ENCODE measurements around the gene SFXN3. TPM values are rescaled to one million over a fixed set of nuclear protein-coding genes. Genes with fewer than 3 reads are reported as not detected.

The SFXN3 gene
- total and polyA plus RNA-seq, 2 of the 8 experiments (the other 6 are each of a cell fraction or from before 2014, with no cell fraction given): 2.6 to 2.8 TPM

GRCh38 chr10:100986623-100986951 is 44.4 kb upstream of the SFXN3 start:
- H4K5ac ChIP-seq (ENCODE audit: insufficient read length, low read depth, low read length): no peak overlapping the region
- H3K18ac ChIP-seq (ENCODE audit: extremely low read depth, low read length): no peak overlapping the region
- H4K20me1 ChIP-seq (replicated peaks in 1 of 2; ENCODE audit: control insufficient read depth in 1 of 2, insufficient read depth in 2 of 2, low read length in 2 of 2): peaks cover 7 to 18% of the 10 kb centered on the region in 2 experiments
- H3K27me3 ChIP-seq (replicated peaks in 1 of 4; ENCODE audit: control insufficient read depth in 3 of 4, extremely low read depth in 1 of 4, insufficient read depth in 3 of 4, low read length in 3 of 4): no peaks in the 10 kb centered on the region
- no peak overlapping the region for H3K27ac ChIP-seq (ENCODE audit: low read depth, low read length)
- no peak overlapping the region; the same call in 1 of the 2 replicates for H2AFZ ChIP-seq (ENCODE audit: low read length)
- peak overlapping the region; percentile 97; the same call in 1 of the 2 replicates for H4K8ac ChIP-seq (ENCODE audit: extremely low read depth, insufficient read depth, low read length)
- H3K9ac ChIP-seq (replicated peaks in 1 of 4; ENCODE audit: extremely low read depth in 1 of 4, low read depth in 3 of 4, low read length in 3 of 4): peak overlapping the region; percentile 43 to 83 (median 75); a peak in 6 of 7 replicates
- H2AK5ac ChIP-seq (ENCODE audit: low read depth, low read length): no peak overlapping the region
- no peak overlapping the region for H3K4ac ChIP-seq (replicated peaks; ENCODE audit: insufficient read length, low read depth, low read length)
- peak overlapping the region; percentile 96 for H2BK5ac ChIP-seq (ENCODE audit: low read depth, low read length)
- no peak for DNase-seq (ENCODE audit: low read depth in 1 of 2, low spot score in 2 of 2)
- no peak for TF ChIP-seq MAFK (IDR thresholded peaks at IDR 0.05; ENCODE audit: low read depth, low read length)
- TF ChIP-seq CEBPB (IDR thresholded peaks at IDR 0.05; ENCODE audit: low read depth, low read length): no peak
- TF ChIP-seq ATF2 (IDR thresholded peaks at IDR 0.05; ENCODE audit: low read length): no peak
- TF ChIP-seq CBX8 (IDR thresholded peaks at IDR 0.05; ENCODE audit: borderline replicate concordance, low read depth, low read length): no peak
- no peak for TF ChIP-seq NANOG (IDR thresholded peaks at IDR 0.05; ENCODE audit: insufficient read depth, low read depth, low read length, poor library complexity, severe bottlenecking)
- TF ChIP-seq ATF3 (IDR thresholded peaks at IDR 0.05; ENCODE audit: insufficient read depth, low read depth, low read length): no peak
- no peak for TF ChIP-seq CHD2 (IDR thresholded peaks at IDR 0.05; ENCODE audit: low read length)
- no peak for TF ChIP-seq KDM4A (IDR thresholded peaks at IDR 0.05; ENCODE audit: low read depth, low read length, severe bottlenecking)
- TF ChIP-seq GTF2F1 (IDR thresholded peaks at IDR 0.05; ENCODE audit: borderline replicate concordance, low read depth, low read length): no peak
- TF ChIP-seq SP4 (IDR thresholded peaks at IDR 0.05; ENCODE audit: low read length): no peak
- no peak for TF ChIP-seq EGR1 (IDR thresholded peaks at IDR 0.05; ENCODE audit: borderline replicate concordance, low read depth, low read length)
- peak overlapping the region; percentile 68 to 92 (median 80) for H3K4me3 ChIP-seq (ENCODE audit: extremely low read depth in 1 of 4, insufficient read depth in 2 of 4, low read depth in 3 of 4, low read length in 4 of 4)
- H3K79me1 ChIP-seq (ENCODE audit: low read depth, low read length): peaks cover 15% of the 10 kb centered on the region
- CTCF ChIA-PET (ENCODE audit: partially characterized antibody): interaction anchor here (0.6 to 26.8 kb wide), 9 partner anchors 8 to 286 kb away, joined by 3 to 464 read pairs (median 4); partner anchors contain the start of gene SEMA4G
- peaks cover 0 to 12% (median 5%) of the 10 kb centered on the region in 4 experiments; a peak in 4 of 7 replicates for H3K4me1 ChIP-seq (replicated peaks in 1 of 4; ENCODE audit: control insufficient read depth in 3 of 4, insufficient read depth in 4 of 4, low read length in 3 of 4)
- no peak overlapping the region for H3K14ac ChIP-seq (ENCODE audit: insufficient read length)
- H3K4me2 ChIP-seq (ENCODE audit: insufficient read depth in 1 of 2, low read depth in 2 of 2, low read length in 2 of 2): peak overlapping the region; percentile 85 to 98
- H3K79me2 ChIP-seq (ENCODE audit: control insufficient read depth in 1 of 2, insufficient read depth in 2 of 2, low read length in 2 of 2): peaks cover 17 to 51% of the 10 kb centered on the region in 2 experiments
- no peak for FAIRE-seq
- no peak overlapping the region for H2BK20ac ChIP-seq (ENCODE audit: low read length)
- peaks cover 9% of the 10 kb centered on the region; the same call in 1 of the 2 replicates for H3K23me2 ChIP-seq (ENCODE audit: low read depth, low read length)
- H3K9me3 ChIP-seq (ENCODE audit: insufficient read depth in 2 of 2, low read depth in 1 of 2, low read length in 1 of 2): no peaks in the 10 kb centered on the region
- H2BK12ac ChIP-seq (ENCODE audit: low read depth, low read length): no peak overlapping the region
- H2BK15ac ChIP-seq (ENCODE audit: low read length): no peak overlapping the region
- peak overlapping the region; percentile 23 for H3K56ac ChIP-seq (replicated peaks; ENCODE audit: insufficient read length, low read depth, low read length)
- H3K36me3 ChIP-seq (ENCODE audit: control insufficient read depth in 2 of 4, insufficient read depth in 4 of 4, low read length in 3 of 4): peaks cover 14 to 33% (median 26%) of the 10 kb centered on the region in 4 experiments
- 24% methylated on average over 17 of the region's 17 CpGs; no CpG with 5 or more reads in 1 of the 2 experiments for WGBS, 2 experiments (ENCODE audit: extremely low coverage in 1 of 2, insufficient coverage in 1 of 2, insufficient read length in 1 of 2, insufficient replicate concordance in 2 of 2, low coverage in 1 of 2, low lambda C conversion rate in 2 of 2, missing lambda C conversion rate in 1 of 2)
- H2BK120ac ChIP-seq (replicated peaks; ENCODE audit: low read depth, low read length): no peak overlapping the region
- no peak overlapping the region for H4K91ac ChIP-seq (replicated peaks; ENCODE audit: insufficient read length, low read length)
- no peak overlapping the region for H3K23ac ChIP-seq (ENCODE audit: insufficient read length)
- POLR2A ChIA-PET (ENCODE audit: partially characterized antibody): interaction anchor here (1.0 to 4.4 kb wide), 9 partner anchors 10 to 425 kb away, joined by 3 to 34 read pairs (median 4); partner anchors contain the start of gene LZTS2

Data from H1 (cell line).